Muscle layer of duodenum (tissue), 2 donors: ENCODE results near the gene CYP3A4.
"Not testable (repeated sequence)": the region's sequence is repeated elsewhere in the genome, so short reads cannot be mapped to it uniquely, and the experiment has no call there.

Experiments used
- H3K27ac ChIP-seq: one replicate; pipeline ENCODE4 v1.7.0; 2013; ENCODE audit warnings: mild to moderate bottlenecking, low read length
- H3K27me3 ChIP-seq: one replicate; pipeline ENCODE4 v1.7.0; 2013; ENCODE audit warnings: low read depth, mild to moderate bottlenecking, control low read depth, low read length
- H3K36me3 ChIP-seq, 2 donors: one replicate each; pipeline ENCODE4 v1.7.0; 2013; ENCODE audit warnings: low read length in 2 of 2, control low read depth in 1 of 2, mild to moderate bottlenecking in 1 of 2; ENCODE audit not compliant: insufficient read depth in 2 of 2, control insufficient read depth in 1 of 2
- H3K4me1 ChIP-seq, 2 donors: one replicate each; pipeline ENCODE4 v1.7.0; 2013; ENCODE audit warnings: low read length in 2 of 2, mild to moderate bottlenecking in 2 of 2, control low read depth in 1 of 2, moderate library complexity in 1 of 2; ENCODE audit not compliant: insufficient read depth in 2 of 2, control insufficient read depth in 1 of 2
- H3K4me3 ChIP-seq, 2 donors: one replicate each; pipeline ENCODE4 v1.7.0; 2013; ENCODE audit warnings: low read length in 2 of 2, low read depth in 1 of 2, mild to moderate bottlenecking in 1 of 2
- H3K9me3 ChIP-seq, 2 donors: one replicate each; pipeline ENCODE4 v1.7.0; 2013; ENCODE audit warnings: low read length in 2 of 2, control low read depth in 1 of 2, mild to moderate bottlenecking in 1 of 2; ENCODE audit not compliant: control insufficient read depth in 1 of 2
- donor health status: healthy.

The CYP3A4 gene

GRCh38 chr7:99748846-99749579 is 35.0 kb downstream of the CYP3A4 start:
- Histone ChIP-seq H3K4me1 (peaks cover 0 to 7% of the 10 kb centered on the region in 2 donors), H3K36me3 (no peaks in the 10 kb centered on the region), H3K4me3 (no peak overlapping the region), H3K9me3 (no peaks in the 10 kb centered on the region), H3K27me3 (no peaks in the 10 kb centered on the region), H3K27ac (no peak overlapping the region)

DNA sequence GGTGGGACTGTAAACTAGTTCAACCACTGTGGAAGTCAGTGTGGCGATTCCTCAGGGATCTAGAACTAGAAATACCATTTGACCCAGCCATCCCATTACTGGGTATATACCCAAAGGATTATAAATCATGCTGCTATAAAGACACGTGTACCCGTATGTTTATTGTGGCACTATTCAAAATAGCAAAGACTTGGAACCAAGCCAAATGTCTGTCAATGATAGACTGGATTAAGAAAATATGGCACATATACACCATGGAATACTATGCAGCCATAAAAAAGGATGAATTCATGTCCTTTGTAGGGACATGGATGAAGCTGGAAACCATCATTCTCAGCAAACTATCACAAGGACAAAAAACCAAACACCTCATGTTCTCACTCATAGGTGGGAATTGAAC is 37.1 kb downstream of the CYP3A4 start:
- H3K9me3 ChIP-seq, H3K27me3 ChIP-seq, H3K36me3 ChIP-seq, H3K4me3 ChIP-seq, H3K27ac ChIP-seq, H3K4me1 ChIP-seq: not testable (repeated sequence)

DNA sequence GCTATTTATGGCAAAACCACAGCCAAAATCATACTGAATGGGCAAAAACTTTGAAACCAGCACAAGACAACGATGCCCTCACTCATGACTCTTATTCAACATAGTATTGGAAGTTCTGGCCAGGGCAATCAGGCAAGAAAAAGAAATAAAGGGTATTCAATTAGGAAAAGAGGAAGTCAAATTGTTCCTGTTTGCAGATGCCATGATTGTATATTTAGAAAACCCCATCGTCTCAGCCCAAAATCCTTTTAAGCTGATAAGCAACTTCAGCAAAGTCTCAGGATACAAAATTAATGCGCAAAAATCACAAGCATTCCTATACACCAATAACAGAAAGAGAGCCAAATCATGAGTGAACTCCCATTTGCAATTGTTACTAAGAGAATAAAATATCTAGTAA is 38.6 kb downstream of the CYP3A4 start:
- not testable (repeated sequence) for H3K27me3 ChIP-seq, H3K27ac ChIP-seq, H3K4me3 ChIP-seq, H3K36me3 ChIP-seq, H3K9me3 ChIP-seq, H3K4me1 ChIP-seq

- Histone ChIP-seq H3K9me3 (no peaks in the 10 kb centered on the region), H3K4me3 (no peak overlapping the region), H3K4me1 (no peaks in the 10 kb centered on the region), H3K27ac (no peak overlapping the region), H3K27me3 (no peaks in the 10 kb centered on the region), H3K36me3 (peaks cover 0 to 8% of the 10 kb centered on the region in 2 donors)
Measured at GRCh38 chr7:99742737-99743394, 41.1 kb downstream of the CYP3A4 start.

DNA sequence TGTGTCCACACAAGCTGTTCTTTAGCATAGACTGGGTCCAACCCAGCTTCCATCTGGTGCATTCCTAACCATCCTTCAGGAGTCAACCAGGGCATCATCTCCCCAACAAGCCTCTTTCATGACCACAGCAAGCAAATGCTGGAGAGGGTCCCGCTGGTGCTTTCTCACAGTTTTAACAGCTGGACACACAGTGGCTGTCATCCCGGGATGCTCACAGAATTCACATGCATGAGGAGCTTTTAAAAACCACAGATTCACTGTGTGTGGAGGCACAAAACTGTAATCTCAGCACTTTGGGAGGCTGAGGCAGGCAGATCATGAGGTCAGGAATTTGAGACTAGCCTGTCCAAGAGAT is 42.6 kb downstream of the CYP3A4 start:
- Histone ChIP-seq H3K27me3 (no peaks in the 10 kb centered on the region), H3K4me1 (no peaks in the 10 kb centered on the region), H3K9me3 (no peaks in the 10 kb centered on the region), H3K36me3 (peaks cover 0 to 17% of the 10 kb centered on the region in 2 donors), H3K27ac (no peak overlapping the region), H3K4me3 (no peak overlapping the region)

GRCh38 chr7:99740573-99741440 is 43.2 kb downstream of the CYP3A4 start:
- no peaks in the 10 kb centered on the region for H3K4me1 ChIP-seq
- no peak overlapping the region for H3K27ac ChIP-seq
- H3K36me3 ChIP-seq = peaks cover 0 to 17% of the 10 kb centered on the region in 2 donors
- H3K4me3 ChIP-seq = no peak overlapping the region
- H3K9me3 ChIP-seq = no peaks in the 10 kb centered on the region
- no peaks in the 10 kb centered on the region for H3K27me3 ChIP-seq

- Histone ChIP-seq H3K27me3 (no peaks in the 10 kb centered on the region), H3K27ac (no peak overlapping the region), H3K4me1 (no peaks in the 10 kb centered on the region), H3K36me3 (peaks cover 0 to 17% of the 10 kb centered on the region in 2 donors), H3K9me3 (no peaks in the 10 kb centered on the region), H3K4me3 (no peak overlapping the region)
Measured at GRCh38 chr7:99739699-99740572, 44.0 kb downstream of the CYP3A4 start.

DNA sequence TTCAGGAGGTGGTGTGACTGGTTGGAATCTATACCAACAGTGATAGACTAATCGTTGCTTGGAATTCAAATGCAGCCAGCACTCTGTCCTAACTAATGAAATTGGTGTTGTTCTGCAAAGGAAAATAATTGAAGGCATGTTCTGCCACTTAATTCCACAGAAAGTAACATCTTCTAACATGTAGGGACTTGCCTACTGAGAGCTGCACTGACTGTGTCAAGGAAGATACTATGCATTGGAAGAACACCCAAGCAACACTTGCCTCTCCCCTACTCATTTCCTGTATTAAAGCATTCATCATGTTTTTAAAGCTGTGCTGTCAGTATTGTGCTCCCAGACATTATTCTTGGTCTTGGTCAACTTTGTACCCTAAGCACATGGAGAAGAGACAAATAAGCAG is 46.3 kb downstream of the CYP3A4 start:
- Histone ChIP-seq H3K4me1 (no peaks in the 10 kb centered on the region), H3K27ac (no peak overlapping the region), H3K36me3 (peaks cover 0 to 17% of the 10 kb centered on the region in 2 donors), H3K4me3 (no peak overlapping the region), H3K27me3 (no peaks in the 10 kb centered on the region), H3K9me3 (no peaks in the 10 kb centered on the region)

GRCh38 chr7:99736667-99737066 is 47.3 kb downstream of the CYP3A4 start:
- H3K4me3 ChIP-seq, H3K4me1 ChIP-seq, H3K9me3 ChIP-seq, H3K27ac ChIP-seq, H3K27me3 ChIP-seq: not testable (repeated sequence)
- peaks cover 0 to 17% of the 10 kb centered on the region in 2 donors for H3K36me3 ChIP-seq

GRCh38 chr7:99734987-99735386 is 49.0 kb downstream of the CYP3A4 start, which contains the start of gene CYP3A7:
TSS of gene CYP3A7 (minus strand) at chr7:99735196. CDS start at chr7:99735093, 103 bp downstream.
- Histone ChIP-seq H3K27ac (no peak within 1 kb of the TSS), H3K4me3 (no peak within 1 kb of the TSS), H3K4me1 (no peaks in the 10 kb centered on the region), H3K36me3 (peaks cover 0 to 17% of the 10 kb centered on the region in 2 donors), H3K27me3 (no peaks in the 10 kb centered on the region), H3K9me3 (no peaks in the 10 kb centered on the region)
